NCI-H774 (cell line): ENCODE results near the gene ACTMAP.
"Not testable (repeated sequence)": the region's sequence is repeated elsewhere in the genome, so short reads cannot be mapped to it uniquely, and the experiment has no call there.

ENCODE experiments used
- DNase-seq: peaks from one replicate; lab custom pipeline; 2025; lab: John Stamatoyannopoulos, UW

Gene ACTMAP

GRCh38 chr19:40750058-40750873 lies at the start of gene ACTMAP:
ACTMAP (minus strand) TSS chr19:40750477; CDS start chr19:40749803, 674 bp downstream.
- peak; percentile 99 for DNase-seq

- DNase-seq = no peak
Measured at GRCh38 chr19:40799558-40800338, 49.5 kb upstream of the ACTMAP start.

GRCh38 chr19:40798683-40799557 lies 48.6 kb upstream of the ACTMAP start, which contains the start of gene EGLN2:
EGLN2 (plus strand) TSS chr19:40799191; CDS start chr19:40800573, 1,382 bp downstream.
- DNase-seq = peak; percentile 99

- DNase-seq = peak; percentile 57
Measured at GRCh38 chr19:40797963-40798682, 47.8 kb upstream of the ACTMAP start.

- no peak for DNase-seq
Measured at GRCh38 chr19:40797166-40797962, 47.1 kb upstream of the ACTMAP start.

- DNase-seq = no peak
Measured at GRCh38 chr19:40791996-40792395, 41.7 kb upstream of the ACTMAP start.

- no peak for DNase-seq
Measured at GRCh38 chr19:40791349-40791748, 41.1 kb upstream of the ACTMAP start.

GRCh38 chr19:40786060-40787037 lies 36.1 kb upstream of the ACTMAP start:
- DNase-seq = no peak

- no peak for DNase-seq
Measured at GRCh38 chr19:40785526-40785925, 35.2 kb upstream of the ACTMAP start.

- not testable (repeated sequence) for DNase-seq
Measured at GRCh38 chr19:40784146-40784545, 33.9 kb upstream of the ACTMAP start.

- DNase-seq = no peak
Measured at GRCh38 chr19:40783711-40784110, 33.4 kb upstream of the ACTMAP start.

GRCh38 chr19:40781140-40781539 lies 30.9 kb upstream of the ACTMAP start:
- no peak for DNase-seq

GRCh38 chr19:40780582-40780981 lies 30.3 kb upstream of the ACTMAP start:
- DNase-seq = no peak

GRCh38 chr19:40778706-40779284 lies 28.5 kb upstream of the ACTMAP start:
- no peak for DNase-seq

- DNase-seq = peak; percentile 98
Measured at GRCh38 chr19:40777937-40778705, 27.8 kb upstream of the ACTMAP start, which contains the start of gene RAB4B. RAB4B (plus strand) TSS chr19:40778247; CDS start chr19:40778376, 129 bp downstream.

GRCh38 chr19:40777645-40777936 lies 27.3 kb upstream of the ACTMAP start:
- no peak for DNase-seq

- peak; percentile 88 for DNase-seq
Measured at GRCh38 chr19:40776932-40777644, 26.8 kb upstream of the ACTMAP start.

GRCh38 chr19:40776364-40776763 lies 26.1 kb upstream of the ACTMAP start:
- DNase-seq = no peak
